ENCODE measurements around the gene RBM19.

RBM19 gene

DNA sequence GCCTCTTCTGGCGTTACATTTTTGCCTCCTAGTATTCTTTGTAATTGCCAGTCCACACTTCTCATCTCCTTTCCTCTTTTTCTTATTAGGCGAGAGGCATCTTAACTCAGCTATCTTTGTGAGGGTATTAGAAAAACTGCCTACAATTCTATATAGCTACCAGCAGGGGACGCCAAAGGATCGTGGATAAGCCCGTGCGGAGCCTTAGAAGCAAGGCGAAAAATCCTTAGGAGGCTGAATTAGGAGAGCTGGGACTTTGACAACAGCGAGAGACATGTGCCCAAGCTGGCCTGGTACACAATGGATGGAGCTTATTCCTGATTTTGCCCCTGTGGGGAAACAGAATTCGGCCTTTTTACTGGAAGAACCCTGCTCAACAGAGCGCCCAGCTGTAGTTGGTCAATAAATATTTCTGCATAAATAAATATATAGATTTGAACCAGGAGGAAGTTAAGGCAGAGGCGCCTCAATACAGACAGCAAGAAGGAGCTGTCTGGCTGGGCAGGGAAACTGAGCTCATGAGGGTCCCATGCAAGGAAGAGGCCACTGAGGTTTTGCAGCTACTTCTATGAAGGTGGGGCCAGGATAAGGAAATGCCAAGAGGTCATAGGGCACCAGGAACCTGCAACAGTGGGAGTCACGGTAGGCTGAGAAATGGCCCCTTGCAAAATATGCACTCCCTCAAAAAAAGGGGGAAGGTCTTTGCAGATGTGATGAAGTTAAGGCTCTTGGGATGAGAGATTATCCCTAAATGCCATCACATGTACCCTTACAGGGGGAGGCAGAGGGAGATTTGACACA lies 14.6 kb upstream of the RBM19 start:
- Histone ChIP-seq H3K27me3 (ENCODE audit: insufficient read depth, poor library complexity, severe bottlenecking) (no peaks in the 10 kb centered on the region), H3K4me3 (replicated peaks; ENCODE audit: insufficient read depth, low read length) (no peak overlapping the region), H3K27ac (replicated peaks) (no peak overlapping the region)
- DNase-seq (ENCODE audit: low read depth in 1 of 2, low spot score in 1 of 2) = peak; percentile 33 to 35
- peak; percentile 73 for TF ChIP-seq CTCF (IDR thresholded peaks at IDR 0.05; ENCODE audit: insufficient read depth, low read length)
- TF ChIP-seq POLR2AphosphoS5 (IDR thresholded peaks at IDR 0.05; ENCODE audit: low read depth) = no peak

GRCh38 chr12:113980054-113980453 lies 13.9 kb upstream of the RBM19 start:
- TF ChIP-seq CTCF (IDR thresholded peaks at IDR 0.05; ENCODE audit: insufficient read depth, low read length) = no peak
- TF ChIP-seq GABPA (IDR thresholded peaks at IDR 0.05; ENCODE audit: low read depth) = no peak
- TF ChIP-seq POLR2AphosphoS5 (IDR thresholded peaks at IDR 0.05; ENCODE audit: low read depth) = no peak
- no peak for TF ChIP-seq REST (IDR thresholded peaks at IDR 0.05; ENCODE audit: insufficient replicate concordance, low read depth)
- TF ChIP-seq SPI1 (IDR thresholded peaks at IDR 0.05; ENCODE audit: borderline replicate concordance, low read depth) = no peak
- Histone ChIP-seq H3K27me3 (ENCODE audit: insufficient read depth, poor library complexity, severe bottlenecking) (no peaks in the 10 kb centered on the region), H3K27ac (replicated peaks) (no peak overlapping the region), H3K4me3 (replicated peaks; ENCODE audit: insufficient read depth, low read length) (no peak overlapping the region)
- DNase-seq (ENCODE audit: low read depth in 1 of 2, low spot score in 1 of 2) = no peak

GRCh38 chr12:113978080-113978479 lies 12.0 kb upstream of the RBM19 start:
- H3K27ac ChIP-seq (replicated peaks) = no peak overlapping the region
- no peak overlapping the region for H3K4me3 ChIP-seq (replicated peaks; ENCODE audit: insufficient read depth, low read length)
- H3K27me3 ChIP-seq (ENCODE audit: insufficient read depth, poor library complexity, severe bottlenecking) = peaks cover 4% of the 10 kb centered on the region
- DNase-seq (ENCODE audit: low read depth in 1 of 2, low spot score in 1 of 2) = no peak
- TF ChIP-seq REST (IDR thresholded peaks at IDR 0.05; ENCODE audit: insufficient replicate concordance, low read depth) = no peak
- TF ChIP-seq GABPA (IDR thresholded peaks at IDR 0.05; ENCODE audit: low read depth) = no peak
- no peak for TF ChIP-seq CTCF (IDR thresholded peaks at IDR 0.05; ENCODE audit: insufficient read depth, low read length)
- no peak for TF ChIP-seq POLR2AphosphoS5 (IDR thresholded peaks at IDR 0.05; ENCODE audit: low read depth)
- no peak for TF ChIP-seq SPI1 (IDR thresholded peaks at IDR 0.05; ENCODE audit: borderline replicate concordance, low read depth)

- TF ChIP-seq CTCF (IDR thresholded peaks at IDR 0.05; ENCODE audit: insufficient read depth, low read length) (no peak), SPI1 (IDR thresholded peaks at IDR 0.05; ENCODE audit: borderline replicate concordance, low read depth) (no peak), REST (IDR thresholded peaks at IDR 0.05; ENCODE audit: insufficient replicate concordance, low read depth) (no peak), GABPA (IDR thresholded peaks at IDR 0.05; ENCODE audit: low read depth) (no peak), POLR2AphosphoS5 (IDR thresholded peaks at IDR 0.05; ENCODE audit: low read depth) (no peak)
- H3K4me3 ChIP-seq (replicated peaks; ENCODE audit: insufficient read depth, low read length) = no peak overlapping the region
- peaks cover 7% of the 10 kb centered on the region for H3K27me3 ChIP-seq (ENCODE audit: insufficient read depth, poor library complexity, severe bottlenecking)
- no peak for DNase-seq (ENCODE audit: low read depth in 1 of 2, low spot score in 1 of 2)
- no peak overlapping the region for H3K27ac ChIP-seq (replicated peaks)
These were observed 7.9 kb upstream of the RBM19 start for GRCh38 chr12:113974006-113974405.

Measured in HL-60 (cell line).